ENCODE data around the gene SNX3.

- TF ChIP-seq CTCF (IDR thresholded peaks at IDR 0.05 in 8 of 11, conservative IDR thresholded peaks at IDR 0.05 in 3 of 11): no peak
- TF ChIP-seq POLR2A (IDR thresholded peaks at IDR 0.05): no peak
- no peak for TF ChIP-seq POLR2AphosphoS5 (IDR thresholded peaks at IDR 0.05)
These were observed 24.5 kb upstream of the SNX3 start for GRCh38 chr6:108285381-108285780.
